NT2/D1 (cell line): ENCODE results near the gene PTPRN2.

Experiments used
- SUZ12 ChIP-seq: IDR thresholded peaks from 2 replicates; pipeline ENCODE4 v1.6.1; 2011; ENCODE audit not compliant: insufficient read length, insufficient read depth; ENCODE audit errors: extremely low read depth
- ZNF274 ChIP-seq: IDR thresholded peaks from 2 replicates; pipeline ENCODE4 v1.6.1; 2011; ENCODE audit warnings: mild to moderate bottlenecking, low read depth, low read length

DNA sequence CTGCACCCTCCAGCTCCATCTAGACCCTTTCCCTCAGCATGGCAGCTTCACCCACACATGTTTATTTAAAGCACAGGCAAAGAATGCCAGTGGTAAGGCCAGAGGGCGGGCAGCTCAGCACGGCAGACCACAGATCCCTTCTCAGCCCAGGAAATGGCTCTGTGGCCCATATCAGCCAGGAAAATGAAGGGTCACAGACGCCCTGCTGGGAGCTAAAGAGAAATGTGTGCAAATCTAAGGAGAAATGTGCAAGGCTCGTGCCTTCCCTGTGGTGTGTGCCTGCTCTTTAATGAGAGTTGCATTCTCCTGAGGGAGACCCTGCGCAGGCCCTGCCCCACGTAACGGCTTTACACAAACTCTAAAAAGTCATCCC is 23.0 kb downstream of the PTPRN2 start:
- TF ChIP-seq ZNF274 (no peak), SUZ12 (no peak)
